CD1c-positive myeloid dendritic cell (primary cell): Measurements from ENCODE around the gene ENOX1.
"Not testable (repeated sequence)": the region's sequence is repeated elsewhere in the genome, so short reads cannot be mapped to it uniquely, and the experiment has no call there.

Source experiments
- DNase-seq: peaks from one replicate; pipeline ENCODE4 v3.0.0-alpha.2; 2016; ENCODE audit errors: extremely low spot score

Gene ENOX1

DNA sequence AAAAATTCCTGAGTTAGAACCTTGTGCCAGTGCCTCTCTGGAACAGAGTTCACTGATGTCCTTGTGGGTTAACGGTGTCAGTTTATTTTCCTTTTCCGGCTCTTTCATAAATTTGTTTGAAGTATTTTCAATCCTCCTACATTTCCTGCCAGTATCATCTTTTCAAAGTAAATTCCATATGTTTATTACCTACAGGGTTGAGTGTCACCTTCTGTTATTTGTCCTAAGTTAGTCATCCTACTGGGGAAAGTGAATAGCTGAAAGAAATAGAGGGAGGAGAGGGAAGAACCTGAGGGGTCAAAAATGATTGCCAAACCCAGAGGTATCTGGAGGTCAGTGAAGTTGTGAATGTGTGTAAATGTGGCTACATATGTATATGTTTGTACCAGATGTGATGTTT is 582.2 kb downstream of the ENOX1 start:
- no peak for DNase-seq

DNA sequence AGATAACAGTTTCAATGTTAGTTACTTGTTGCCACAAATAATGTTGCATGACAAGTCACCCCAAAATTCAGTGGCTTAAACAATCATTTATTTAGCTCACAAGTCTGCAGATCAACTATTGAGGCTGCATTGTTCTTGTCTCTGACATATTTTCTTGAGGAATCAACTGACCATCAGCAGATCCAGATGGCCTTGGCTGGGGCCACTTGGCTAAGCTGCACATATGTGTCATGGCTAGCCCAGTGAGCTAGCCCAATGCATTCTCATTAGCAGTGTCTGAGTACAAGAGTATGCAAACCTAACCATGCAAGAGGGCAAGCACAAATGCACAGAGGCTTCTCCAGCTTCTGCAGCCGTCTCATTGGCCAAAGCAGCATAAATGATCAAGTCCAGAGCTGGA is 583.0 kb downstream of the ENOX1 start:
- no peak for DNase-seq

DNA sequence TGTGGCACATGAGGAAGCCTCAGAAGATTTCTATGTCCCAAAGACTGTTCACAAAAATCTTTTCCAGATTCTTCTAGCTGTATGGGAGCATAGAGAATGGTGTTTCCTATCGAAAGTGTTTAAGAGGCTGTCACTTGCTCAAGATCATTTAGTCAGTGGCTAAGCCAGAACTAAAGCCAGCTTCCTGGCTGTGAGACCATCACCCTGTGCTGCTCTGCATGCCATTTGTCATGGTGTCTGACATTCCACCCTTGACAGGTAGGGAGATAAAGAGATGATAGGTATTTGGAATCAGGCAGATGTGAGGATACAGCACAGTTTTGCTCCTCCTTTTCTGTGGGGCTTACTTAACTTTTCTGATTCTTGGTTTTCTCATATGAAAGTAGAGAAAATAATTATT is 586.0 kb downstream of the ENOX1 start:
- DNase-seq, result no peak

DNA sequence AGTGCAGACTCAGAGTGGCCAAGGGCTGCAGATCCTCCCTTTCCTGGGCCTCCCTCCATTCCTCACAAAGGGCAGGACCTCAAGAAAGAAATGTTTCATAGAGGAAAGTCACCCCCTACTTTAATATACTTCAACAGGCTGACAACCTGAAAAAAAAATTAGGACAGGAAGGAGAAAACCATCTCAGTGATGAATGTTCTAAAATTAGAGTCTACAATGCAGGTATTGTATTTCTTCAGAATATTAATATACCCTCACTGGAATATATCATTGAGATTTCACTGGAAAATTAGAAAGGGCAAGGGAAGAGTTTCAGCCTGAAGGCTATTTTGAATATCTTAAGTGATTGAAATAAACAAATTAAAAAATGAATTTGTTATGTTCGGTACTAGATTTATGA is 586.5 kb downstream of the ENOX1 start:
- DNase-seq, result no peak

DNA sequence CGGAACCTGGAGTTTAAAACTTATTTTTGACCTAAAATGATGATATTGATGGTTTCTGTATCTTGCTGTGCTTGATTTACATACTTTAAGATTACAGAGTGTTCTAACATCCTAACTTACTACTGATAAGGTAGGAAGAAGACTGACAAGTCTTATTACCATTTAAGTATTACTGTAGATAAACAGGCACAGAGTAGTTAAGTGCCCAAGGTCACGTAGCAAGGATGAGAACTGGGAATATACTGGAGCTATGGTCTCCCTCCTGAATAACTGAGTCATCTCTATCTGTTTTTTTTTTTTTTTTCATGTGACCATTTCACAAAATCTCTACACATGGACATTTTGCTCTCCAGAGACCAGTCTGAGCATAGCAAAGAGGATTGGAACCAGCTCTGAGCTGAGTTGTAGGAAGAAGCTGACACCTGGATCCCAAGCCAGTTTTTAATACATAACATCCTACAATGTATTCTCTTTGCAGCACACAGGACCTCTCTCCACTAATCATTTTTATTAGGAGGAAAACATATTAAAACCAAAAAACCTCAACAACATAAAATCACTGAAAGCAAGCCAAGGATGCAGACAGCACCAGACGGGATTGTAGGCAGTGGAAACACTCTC is 589.9 kb downstream of the ENOX1 start:
- DNase-seq, result no peak

DNA sequence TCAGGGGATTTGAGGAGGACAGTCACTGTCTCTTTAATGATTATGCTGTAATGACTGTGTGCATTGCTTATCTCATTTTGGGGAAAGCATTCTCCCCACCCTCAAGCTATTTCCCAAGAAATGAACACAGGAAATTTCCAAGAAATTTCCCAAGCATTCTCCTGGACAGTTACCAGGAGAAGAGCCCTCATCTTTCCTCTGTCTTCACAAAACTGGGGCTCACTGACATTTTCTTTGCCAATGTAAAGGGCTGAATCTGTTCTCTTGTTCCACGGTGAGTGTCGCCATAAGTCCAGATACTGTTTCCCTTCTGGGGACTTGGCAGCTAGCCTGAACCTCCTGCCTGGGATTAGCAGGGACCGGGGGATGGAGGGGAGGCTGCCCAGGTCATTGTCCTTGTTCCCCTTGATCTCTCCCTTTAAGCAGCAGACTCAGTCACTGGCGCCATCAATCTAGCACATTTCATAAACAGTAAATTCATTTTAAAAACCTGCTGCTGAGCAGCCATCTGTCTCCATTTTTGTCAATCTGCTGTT is 590.6 kb downstream of the ENOX1 start:
- DNase-seq, result no peak

DNA sequence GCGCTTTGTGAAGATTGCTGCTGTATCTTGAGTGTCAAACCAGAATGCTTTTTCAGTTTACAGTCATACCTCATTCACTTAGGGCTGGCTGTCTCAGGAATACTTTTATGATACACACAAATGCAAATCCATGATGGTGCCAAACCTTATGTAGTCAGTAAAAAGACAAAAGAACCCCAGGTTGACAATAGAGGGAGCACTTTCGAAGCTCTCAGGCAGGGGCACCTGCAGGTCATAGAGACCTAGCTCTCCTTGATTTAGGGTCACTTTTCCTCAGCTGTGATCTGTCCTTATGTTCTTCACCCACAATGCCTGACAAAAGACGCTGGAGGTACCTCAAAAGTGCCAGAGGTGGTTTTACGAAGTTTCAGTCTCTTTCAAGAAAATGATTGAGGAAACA is 591.2 kb downstream of the ENOX1 start:
- no peak for DNase-seq

DNA sequence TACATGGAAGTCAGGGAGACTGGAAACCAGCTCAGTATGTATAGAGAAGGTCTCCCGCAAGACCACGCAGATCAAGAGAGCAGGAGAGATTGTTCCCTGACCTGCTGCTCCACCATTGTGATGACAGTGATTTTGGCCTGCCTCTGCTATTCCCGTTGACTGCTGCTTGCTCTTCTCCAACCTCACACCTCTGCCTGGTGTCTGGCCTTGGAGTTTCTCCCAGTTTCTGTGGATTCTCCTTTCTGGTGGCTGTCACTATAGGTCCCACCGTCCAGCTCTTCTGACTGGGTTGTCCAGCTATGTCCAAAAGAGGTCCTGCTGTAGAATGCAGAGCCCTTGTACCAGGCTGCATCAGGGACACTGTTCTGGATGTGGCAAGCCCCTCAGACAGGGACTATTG is 591.7 kb downstream of the ENOX1 start:
- no peak for DNase-seq

DNA sequence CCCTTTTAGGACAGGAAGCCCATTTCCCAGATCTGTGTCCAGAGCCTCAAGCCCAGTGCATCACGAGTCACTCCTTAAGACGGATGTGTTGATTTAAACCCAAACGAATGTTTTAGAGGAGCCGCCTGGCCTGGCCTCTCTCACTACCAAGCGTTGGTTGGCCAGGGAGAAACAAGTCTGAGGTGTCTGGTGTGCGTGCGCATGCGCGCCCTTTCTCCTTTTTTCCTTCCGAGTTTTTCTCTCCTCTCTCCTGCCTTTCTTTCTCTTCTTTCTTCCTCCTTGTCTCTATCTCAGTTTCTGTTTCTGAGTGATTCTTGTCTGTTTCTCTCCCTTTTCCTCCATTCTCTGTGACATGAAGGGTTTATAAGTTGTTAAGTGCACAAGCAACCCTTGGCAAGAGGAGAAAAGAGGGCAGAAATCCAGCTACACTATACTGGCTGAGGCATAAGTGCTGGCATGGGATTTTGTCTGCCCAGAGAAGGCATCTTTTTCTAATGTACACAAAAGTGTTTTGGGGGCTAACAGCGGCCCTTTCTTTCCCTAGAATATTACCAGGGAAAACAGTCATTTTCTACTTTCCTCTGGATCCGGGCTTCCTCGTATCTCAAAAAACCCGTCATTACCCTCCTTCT is 592.9 kb downstream of the ENOX1 start:
- no peak for DNase-seq

DNA sequence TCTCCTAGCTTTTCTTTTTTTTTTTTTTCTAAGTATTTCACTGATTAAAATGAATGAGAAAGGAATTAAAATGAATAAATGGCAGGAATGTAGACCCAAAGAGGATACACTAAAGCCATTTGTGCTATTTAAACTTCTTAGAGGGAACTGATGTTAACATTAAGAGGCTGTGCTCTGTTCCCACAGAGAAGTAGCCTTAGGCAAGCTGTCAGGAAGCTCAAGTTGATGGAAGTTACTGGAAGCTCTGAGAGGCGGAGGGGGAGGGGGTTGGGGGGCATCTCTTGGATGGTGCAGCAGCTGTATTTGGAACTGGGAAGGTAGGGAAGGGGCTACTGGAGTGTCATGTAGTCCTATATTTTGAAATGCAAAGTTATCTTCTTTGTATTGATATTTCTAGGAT is 595.2 kb downstream of the ENOX1 start:
- DNase-seq, result no peak

DNA sequence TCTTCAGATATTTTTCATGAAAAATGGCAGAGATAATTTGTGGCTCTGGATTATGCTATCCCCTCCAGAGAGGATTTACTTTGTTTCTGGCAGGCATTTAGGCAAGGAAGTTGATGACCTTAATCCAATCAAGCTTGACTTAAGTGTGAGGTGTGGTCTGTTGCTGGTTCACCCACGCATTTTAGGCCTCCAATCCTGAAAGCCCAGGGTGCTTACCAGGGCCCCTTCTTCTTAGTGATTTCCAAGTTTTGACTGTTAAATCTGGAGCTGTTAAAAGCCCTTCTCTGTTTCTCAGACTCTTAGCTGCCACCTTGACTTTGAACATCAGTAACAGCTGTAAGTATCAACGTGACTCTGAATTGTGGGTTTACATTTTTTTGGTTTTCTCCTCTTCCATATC is 601.5 kb downstream of the ENOX1 start:
- no peak for DNase-seq

DNA sequence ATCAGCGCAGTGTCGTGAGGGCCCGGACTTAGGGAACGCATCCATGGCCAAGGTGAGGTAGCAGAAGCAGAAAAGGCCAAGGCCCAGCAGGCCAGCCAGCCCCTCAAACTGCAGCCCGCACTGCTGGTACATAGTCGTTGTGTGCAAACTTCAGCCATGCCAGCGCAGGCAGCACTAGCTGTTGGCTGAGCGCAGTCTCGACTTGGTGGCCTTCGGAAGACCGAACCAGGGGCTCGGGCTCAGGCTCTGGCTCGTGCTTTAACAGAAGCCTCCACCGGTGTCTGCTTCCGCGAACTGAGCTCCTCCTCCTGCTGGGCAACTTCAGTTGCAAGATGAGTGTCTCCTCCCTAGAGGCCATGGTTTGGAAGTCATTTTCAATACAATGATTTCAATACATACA is 605.9 kb downstream of the ENOX1 start:
- DNase-seq, result no peak

DNA sequence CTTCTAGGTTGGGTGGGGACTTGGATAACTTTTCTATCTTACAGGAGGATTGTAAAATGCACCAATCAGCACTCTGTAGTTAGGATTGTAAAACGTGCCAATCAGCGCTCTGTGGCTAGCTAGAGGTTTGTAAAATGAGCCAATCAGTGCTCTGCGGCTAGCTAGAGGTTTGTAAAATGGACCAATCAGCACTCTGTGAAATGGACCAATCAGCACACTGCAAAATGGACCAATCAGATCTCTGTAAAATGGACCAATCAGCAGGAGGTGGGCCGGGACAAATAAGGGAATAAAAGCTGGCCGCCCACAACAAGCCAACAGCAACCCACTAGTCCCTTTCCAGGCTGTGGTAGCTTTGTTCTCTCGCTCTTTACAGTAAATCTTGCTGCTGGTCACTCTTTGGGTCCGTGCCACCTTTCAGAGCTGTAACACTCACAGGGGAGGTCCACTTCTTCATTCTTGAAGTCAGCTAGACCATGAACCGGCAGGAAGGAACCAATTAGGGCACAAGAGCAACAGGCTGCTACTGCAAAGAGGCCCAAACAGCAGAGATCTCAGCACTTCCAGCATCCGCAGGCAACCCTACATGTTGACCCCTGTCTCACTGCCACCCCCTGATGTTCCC is 606.6 kb downstream of the ENOX1 start:
- DNase-seq, result no peak

DNA sequence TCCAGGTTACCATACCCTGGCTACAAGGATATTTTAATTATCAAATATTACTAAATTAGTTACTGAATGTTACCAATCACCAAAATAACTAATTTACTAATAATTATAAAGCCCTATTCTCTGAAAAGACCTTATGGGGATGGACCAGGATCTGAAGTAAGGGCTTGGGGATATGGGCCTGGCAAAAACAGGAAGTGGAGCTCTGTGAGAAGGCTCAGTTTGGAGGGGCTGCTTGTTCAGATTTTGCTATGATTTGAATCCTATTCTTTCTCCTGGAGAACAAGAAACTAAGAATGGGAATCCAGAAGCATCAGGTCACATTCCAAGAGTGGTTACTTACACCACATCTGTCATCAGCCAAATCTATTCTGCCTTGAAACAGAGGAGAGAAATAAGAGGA is 615.3 kb downstream of the ENOX1 start:
- no peak for DNase-seq

DNA sequence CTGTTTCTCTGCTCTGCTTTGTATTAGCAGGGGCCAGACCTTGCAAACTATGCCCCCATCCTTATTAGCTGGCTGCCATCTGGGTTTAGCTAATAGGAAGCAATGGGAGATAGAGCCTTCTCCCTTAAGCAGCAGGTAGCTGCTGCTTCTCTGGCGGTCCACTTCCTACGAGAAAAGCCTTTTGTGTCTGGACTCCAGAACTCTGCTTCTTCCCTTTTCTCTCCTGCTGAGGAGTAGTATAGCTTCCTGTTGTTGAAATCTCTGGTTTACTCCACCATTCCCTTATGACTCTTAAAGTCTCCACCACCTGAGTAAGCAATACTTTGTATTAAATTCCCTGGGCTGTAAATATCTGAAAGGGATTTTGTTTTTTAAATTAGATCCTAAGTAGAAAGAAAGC is 616.3 kb downstream of the ENOX1 start:
- peak; percentile 3 for DNase-seq

DNA sequence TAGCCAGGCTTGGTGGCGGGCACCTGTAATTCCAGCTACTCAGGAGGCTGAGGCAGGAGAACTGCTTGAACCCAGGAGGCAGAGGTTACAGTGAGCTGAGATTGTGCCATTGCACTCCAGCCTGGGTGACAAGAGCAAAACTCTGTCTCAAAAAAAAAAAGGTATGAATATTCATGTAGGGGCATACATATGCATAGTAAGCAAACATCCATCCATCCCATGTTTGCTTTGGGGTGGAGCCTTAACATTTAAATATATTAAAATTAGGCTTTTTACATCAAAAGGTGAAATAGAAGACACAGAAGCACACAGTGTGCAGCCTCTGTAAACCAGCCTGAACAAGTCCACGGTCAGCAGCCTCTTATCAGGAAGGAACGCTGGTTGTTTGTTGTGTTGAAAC is 618.3 kb downstream of the ENOX1 start:
- not testable (repeated sequence) for DNase-seq

DNA sequence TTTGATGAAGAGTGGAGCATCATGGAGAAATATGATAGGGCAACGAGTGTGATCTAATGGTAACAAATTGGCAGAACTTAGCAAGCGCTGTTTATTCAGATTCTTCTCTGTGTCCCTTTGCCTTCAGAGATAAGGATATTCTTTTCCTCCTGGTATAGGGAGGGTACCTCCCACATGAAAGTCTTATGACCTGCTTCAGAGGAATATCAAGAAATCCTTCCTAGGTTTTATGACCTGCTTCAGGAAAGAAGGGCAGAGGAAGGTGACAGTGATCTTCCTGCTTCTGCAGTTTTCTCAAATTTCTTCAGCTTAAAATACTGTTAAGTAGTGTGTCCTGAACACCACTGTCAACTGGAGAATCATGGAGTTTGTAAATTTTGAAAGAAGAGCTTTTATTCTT is 619.0 kb downstream of the ENOX1 start:
- DNase-seq, result no peak

DNA sequence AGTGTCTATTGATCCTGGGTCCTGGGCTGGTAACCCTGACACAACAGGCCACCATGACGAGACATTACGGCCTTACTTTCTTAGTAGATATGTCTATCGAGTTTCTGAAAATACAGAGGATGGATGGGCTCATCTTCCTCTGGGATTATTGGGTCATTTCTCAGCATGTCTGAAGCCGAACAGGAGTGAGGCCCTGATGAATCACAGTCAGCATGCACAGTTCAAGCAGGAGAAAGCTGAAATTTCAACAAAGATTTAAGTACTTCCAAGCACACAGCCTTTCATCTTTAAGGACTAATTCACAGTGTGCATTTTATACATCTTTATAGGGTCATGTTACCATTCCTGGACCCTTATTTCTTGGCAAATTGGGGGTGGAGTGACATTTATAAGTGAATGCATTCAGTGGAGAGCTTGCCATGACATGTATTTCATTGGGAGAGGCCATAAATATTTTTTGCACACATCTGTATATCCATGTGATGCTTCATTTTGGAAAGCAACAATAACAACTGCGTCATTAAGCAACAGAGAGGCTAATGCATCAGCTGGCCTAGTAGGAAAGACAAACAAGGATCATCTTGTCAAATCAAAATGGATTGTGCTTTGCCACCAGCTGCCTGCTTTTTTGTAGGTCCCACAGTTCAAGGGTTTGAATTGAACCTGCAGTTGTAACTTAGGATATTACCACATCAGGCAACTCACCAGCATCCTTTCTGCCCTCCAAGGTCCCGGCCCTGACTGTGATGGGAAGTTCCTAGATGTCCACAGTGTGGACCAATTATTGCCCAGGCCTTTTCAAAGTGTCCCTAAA is 619.9 kb downstream of the ENOX1 start:
- DNase-seq, result no peak
